ENCODE data around the gene DNLZ. TPM values are rescaled to one million over a fixed set of nuclear protein-coding genes. Genes with fewer than 3 reads are reported as not detected.

DNLZ gene
- polyA plus RNA-seq, 3 donors from 2014 or later, result 58.4 to 77.4 (median 61.8) TPM

GRCh38 chr9:136337416-136338395 is 25.8 kb downstream of the DNLZ start:
- Mint-ChIP-seq H3K9me3 (no peaks in the 10 kb centered on the region), H3K27ac (peak overlapping the region in 1 of 6 donors; percentile 50), H3K4me3 (no peak overlapping the region), H3K4me1 (peaks cover 0 to under 1% of the 10 kb centered on the region in 2 donors), H3K36me3 (no peaks in the 10 kb centered on the region), H3K27me3 (ENCODE audit: low read depth in 3 of 3) (peaks cover 0 to 1% (median 0%) of the 10 kb centered on the region in 3 donors)
- DNase-seq, result no peak

GRCh38 chr9:136336881-136337280 is 26.7 kb downstream of the DNLZ start:
- DNase-seq, result no peak
- H3K27ac Mint-ChIP-seq, result no peak overlapping the region
- H3K9me3 Mint-ChIP-seq, result no peaks in the 10 kb centered on the region
- peaks cover 0 to 1% (median 0%) of the 10 kb centered on the region in 3 donors for H3K27me3 Mint-ChIP-seq (ENCODE audit: low read depth in 3 of 3)
- no peaks in the 10 kb centered on the region for H3K4me1 Mint-ChIP-seq
- H3K36me3 Mint-ChIP-seq, result no peaks in the 10 kb centered on the region
- H3K4me3 Mint-ChIP-seq, result no peak overlapping the region

- H3K4me1 Mint-ChIP-seq, result no peaks in the 10 kb centered on the region
- H3K4me3 Mint-ChIP-seq, result no peak overlapping the region
- H3K27ac Mint-ChIP-seq, result no peak overlapping the region
- H3K27me3 Mint-ChIP-seq (ENCODE audit: low read depth in 3 of 3), result no peaks in the 10 kb centered on the region
- H3K36me3 Mint-ChIP-seq, result no peaks in the 10 kb centered on the region
- DNase-seq, result no peak
- no peaks in the 10 kb centered on the region for H3K9me3 Mint-ChIP-seq
These were observed 27.2 kb downstream of the DNLZ start for GRCh38 chr9:136336156-136336870.

- Mint-ChIP-seq H3K27ac (no peak overlapping the region), H3K9me3 (no peaks in the 10 kb centered on the region), H3K36me3 (no peaks in the 10 kb centered on the region), H3K4me1 (no peaks in the 10 kb centered on the region), H3K4me3 (no peak overlapping the region), H3K27me3 (ENCODE audit: low read depth in 3 of 3) (no peaks in the 10 kb centered on the region)
- DNase-seq, result no peak
These were observed 28.0 kb downstream of the DNLZ start for GRCh38 chr9:136335296-136336155.

- Mint-ChIP-seq H3K27ac (no peak overlapping the region), H3K4me3 (no peak overlapping the region)
These were observed 29.0 kb downstream of the DNLZ start for GRCh38 chr9:136334541-136334940.

DNA sequence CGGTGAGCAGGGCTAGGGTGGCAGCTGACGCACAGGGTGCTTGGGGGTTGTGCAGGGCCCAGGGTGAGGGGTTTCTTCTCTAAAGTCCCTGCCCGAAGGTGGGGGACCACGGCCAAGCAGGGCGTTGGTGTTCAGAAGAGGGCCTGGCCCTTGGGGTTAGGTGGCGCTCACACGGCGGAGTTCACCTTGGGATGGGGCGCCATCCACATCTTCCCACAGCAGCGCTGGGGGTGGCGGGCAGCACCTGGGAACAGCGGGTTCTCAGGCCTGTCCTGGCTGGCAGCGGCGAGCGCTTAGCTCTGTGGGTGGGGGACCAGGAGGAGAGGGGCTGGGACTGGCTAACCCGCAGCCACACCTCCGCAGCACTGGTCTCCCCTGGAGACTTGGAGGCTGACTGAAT is 30.1 kb downstream of the DNLZ start:
- Mint-ChIP-seq H3K27me3 (ENCODE audit: low read depth in 3 of 3) (peaks cover 0 to 3% (median 2%) of the 10 kb centered on the region in 3 donors), H3K27ac (no peak overlapping the region), H3K36me3 (no peaks in the 10 kb centered on the region), H3K4me1 (peaks cover 0 to 3% of the 10 kb centered on the region in 2 donors), H3K9me3 (no peaks in the 10 kb centered on the region), H3K4me3 (no peak overlapping the region)
- no peak for DNase-seq

More at GRCh38 chr9:136334541-136334940, 29.0 kb downstream of the DNLZ start:
- Mint-ChIP-seq H3K4me1 (no peaks in the 10 kb centered on the region), H3K9me3 (no peaks in the 10 kb centered on the region), H3K36me3 (no peaks in the 10 kb centered on the region), H3K27me3 (ENCODE audit: low read depth in 3 of 3) (no peaks in the 10 kb centered on the region)
- DNase-seq, result no peak

GRCh38 chr9:136333045-136333444 is 30.5 kb downstream of the DNLZ start:
- H3K4me3 Mint-ChIP-seq, result no peak overlapping the region
- H3K27me3 Mint-ChIP-seq (ENCODE audit: low read depth in 3 of 3), result peaks cover 0 to 3% (median 2%) of the 10 kb centered on the region in 3 donors
- no peak for DNase-seq
- peaks cover 0 to 4% of the 10 kb centered on the region in 2 donors for H3K4me1 Mint-ChIP-seq
- no peaks in the 10 kb centered on the region for H3K36me3 Mint-ChIP-seq
- H3K9me3 Mint-ChIP-seq, result no peaks in the 10 kb centered on the region
- H3K27ac Mint-ChIP-seq, result no peak overlapping the region

DNA sequence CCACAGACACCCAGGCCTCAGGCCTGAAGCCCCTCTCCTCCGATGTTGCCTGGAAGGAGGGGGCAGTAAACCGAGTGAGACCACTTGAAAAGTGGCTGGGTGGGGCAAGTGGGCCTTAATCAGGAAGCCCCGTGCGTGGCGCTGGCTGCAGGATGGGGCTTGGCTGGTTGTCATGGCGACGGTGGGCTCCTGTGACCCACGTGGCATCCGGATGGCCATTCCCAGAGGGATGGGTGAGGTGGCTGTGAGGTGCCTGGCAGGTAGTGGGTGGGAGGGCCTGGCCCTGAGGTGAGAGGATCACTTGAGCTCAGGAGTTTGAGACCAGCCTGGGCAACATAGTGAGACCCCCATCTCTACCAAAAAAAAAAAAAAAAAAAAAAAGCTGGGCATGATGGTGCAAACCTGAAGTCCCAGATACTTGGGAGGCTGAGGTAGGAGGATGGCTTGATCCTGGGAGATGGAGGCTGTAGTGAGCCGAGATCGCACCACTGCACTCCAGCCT is 31.0 kb downstream of the DNLZ start:
- Mint-ChIP-seq H3K27ac (no peak overlapping the region), H3K36me3 (no peaks in the 10 kb centered on the region), H3K27me3 (ENCODE audit: low read depth in 3 of 3) (peaks cover 0 to 3% (median 2%) of the 10 kb centered on the region in 3 donors), H3K4me1 (peaks cover 0 to 4% of the 10 kb centered on the region in 2 donors), H3K4me3 (no peak overlapping the region), H3K9me3 (no peaks in the 10 kb centered on the region)
- DNase-seq, result no peak

- no peak for DNase-seq
- H3K36me3 Mint-ChIP-seq, result no peaks in the 10 kb centered on the region
- no peaks in the 10 kb centered on the region for H3K9me3 Mint-ChIP-seq
- peaks cover 0 to 4% (median 2%) of the 10 kb centered on the region in 3 donors for H3K27me3 Mint-ChIP-seq (ENCODE audit: low read depth in 3 of 3)
- H3K4me3 Mint-ChIP-seq, result no peak overlapping the region
- peaks cover 0 to 4% of the 10 kb centered on the region in 2 donors for H3K4me1 Mint-ChIP-seq
- H3K27ac Mint-ChIP-seq, result no peak overlapping the region
These were observed 31.7 kb downstream of the DNLZ start for GRCh38 chr9:136331556-136332481.

DNA sequence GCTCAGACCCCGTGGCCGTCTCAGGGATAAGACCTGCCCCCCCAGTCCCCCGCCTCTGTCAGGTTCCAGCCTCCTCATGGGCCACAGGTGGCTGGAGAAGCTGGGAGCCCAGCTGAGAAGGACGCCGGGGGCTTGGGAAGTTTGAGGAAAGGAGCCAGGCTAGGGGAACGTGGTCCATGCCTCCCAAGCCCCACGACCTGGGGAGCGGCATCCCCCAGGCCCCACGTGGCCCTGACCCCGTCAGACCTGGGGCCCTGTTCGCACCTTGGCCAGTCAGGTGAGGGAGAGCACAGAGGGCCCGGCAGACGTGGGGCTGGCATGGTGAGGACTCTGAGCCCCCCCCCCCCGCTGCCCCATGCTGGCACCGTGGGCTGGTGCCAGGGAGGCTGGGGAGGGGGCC is 32.5 kb downstream of the DNLZ start:
- DNase-seq, result no peak
- no peak overlapping the region for H3K27ac Mint-ChIP-seq
- H3K36me3 Mint-ChIP-seq, result no peaks in the 10 kb centered on the region
- no peak overlapping the region for H3K4me3 Mint-ChIP-seq
- H3K27me3 Mint-ChIP-seq (ENCODE audit: low read depth in 3 of 3), result peaks cover 0 to 6% (median 2%) of the 10 kb centered on the region in 3 donors
- H3K9me3 Mint-ChIP-seq, result no peaks in the 10 kb centered on the region
- peaks cover 0 to 6% of the 10 kb centered on the region in 2 donors for H3K4me1 Mint-ChIP-seq

GRCh38 chr9:136330406-136330990 is 33.0 kb downstream of the DNLZ start:
- peak overlapping the region in 1 of 5 donors; percentile 24 for H3K4me3 Mint-ChIP-seq
- peaks cover 0 to 6% (median 2%) of the 10 kb centered on the region in 3 donors for H3K27me3 Mint-ChIP-seq (ENCODE audit: low read depth in 3 of 3)
- H3K36me3 Mint-ChIP-seq, result no peaks in the 10 kb centered on the region
- DNase-seq, result no peak
- H3K27ac Mint-ChIP-seq, result no peak overlapping the region
- peaks cover 0 to 6% of the 10 kb centered on the region in 2 donors for H3K4me1 Mint-ChIP-seq
- H3K9me3 Mint-ChIP-seq, result no peaks in the 10 kb centered on the region
